ENCODE data around the gene LRRC38.

LRRC38 gene

DNA sequence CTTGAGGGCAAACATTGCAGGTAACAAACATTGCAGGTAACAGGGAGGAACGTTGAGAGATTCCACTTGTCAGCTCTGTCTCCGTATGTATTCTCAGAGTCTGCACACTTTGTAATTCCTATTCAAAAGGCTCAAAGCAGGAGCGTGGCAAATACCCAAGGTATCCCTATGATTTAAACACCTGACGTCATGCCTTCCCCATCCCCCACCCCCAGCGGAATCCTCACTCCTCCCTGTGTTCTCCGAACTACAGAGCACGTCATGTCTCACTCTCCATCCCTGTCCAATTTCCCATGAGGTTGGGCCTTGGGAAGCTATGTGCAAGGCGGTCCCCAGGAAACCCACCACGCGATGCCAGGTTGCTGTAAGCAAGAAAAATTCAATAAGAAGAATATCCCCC, 2.8 kb upstream of the LRRC38 start:
- no peak for DNase-seq

- DNase-seq = no peak
Observed at GRCh38 chr1:13514821-13515220, 1.0 kb upstream of the LRRC38 start.

- no peak for DNase-seq
Observed at GRCh38 chr1:13513063-13513894, 524 bp downstream of the LRRC38 start.

DNA sequence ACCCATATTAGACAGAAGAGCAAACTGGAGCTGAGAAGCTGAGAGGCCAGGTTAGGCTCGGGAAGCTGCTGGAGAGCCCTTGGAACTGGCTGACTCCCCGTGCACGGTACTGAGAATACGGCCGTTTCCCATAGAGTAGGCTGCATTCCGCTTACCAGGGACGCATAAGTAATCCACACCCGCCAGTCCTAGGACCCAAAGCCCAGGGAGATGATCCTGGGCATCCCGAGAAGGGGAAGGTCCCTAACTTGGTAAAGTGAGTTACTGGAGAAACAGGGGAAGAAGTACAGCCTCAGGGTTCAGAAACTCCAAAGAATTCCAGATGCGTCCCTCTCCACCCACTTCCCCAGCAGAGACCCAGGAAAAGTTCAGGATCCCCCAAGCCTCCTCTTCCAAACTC, 1.3 kb downstream of the LRRC38 start:
- no peak for DNase-seq

DNA sequence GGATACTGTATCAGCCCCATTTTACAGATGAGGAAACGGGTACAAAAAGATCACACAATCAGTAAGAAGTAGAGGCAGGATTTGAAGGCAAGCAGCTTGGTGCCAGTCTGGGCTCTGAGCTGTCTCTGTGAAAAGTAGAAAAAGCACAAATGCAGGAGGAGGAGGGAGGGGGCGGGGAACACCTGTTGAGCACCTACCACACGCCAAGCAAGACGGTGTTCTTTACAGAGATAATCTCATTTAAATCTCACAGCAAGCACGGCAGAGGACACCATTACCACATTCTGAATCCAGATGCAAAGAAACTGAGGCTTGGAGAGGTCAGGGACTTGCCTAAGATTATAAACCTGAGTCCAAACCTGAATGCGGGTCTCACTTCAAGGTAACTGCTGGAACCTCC, 3.3 kb downstream of the LRRC38 start:
- no peak for DNase-seq

GRCh38 chr1:13507075-13507474, 6.7 kb downstream of the LRRC38 start:
- DNase-seq = no peak

DNA sequence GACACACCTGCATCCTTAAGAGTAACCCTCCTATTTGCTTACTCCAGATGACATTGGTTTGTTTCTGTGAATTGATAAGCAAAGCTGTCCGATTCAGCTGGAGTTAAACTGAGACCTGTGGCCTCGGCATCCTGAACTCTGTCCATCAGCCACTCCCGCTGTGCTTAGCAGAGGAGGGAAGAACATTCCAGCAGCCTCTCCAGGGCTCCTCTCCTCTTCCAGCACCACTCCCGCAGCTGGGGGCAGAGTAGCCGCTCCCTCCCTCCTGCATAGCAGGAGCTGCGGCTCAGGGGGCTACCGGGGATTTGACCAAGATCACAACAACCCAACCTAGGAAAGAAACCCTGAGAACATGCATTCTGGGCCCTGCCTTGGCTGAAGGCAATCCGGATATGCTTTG, 8.8 kb downstream of the LRRC38 start:
- DNase-seq = no peak

DNA sequence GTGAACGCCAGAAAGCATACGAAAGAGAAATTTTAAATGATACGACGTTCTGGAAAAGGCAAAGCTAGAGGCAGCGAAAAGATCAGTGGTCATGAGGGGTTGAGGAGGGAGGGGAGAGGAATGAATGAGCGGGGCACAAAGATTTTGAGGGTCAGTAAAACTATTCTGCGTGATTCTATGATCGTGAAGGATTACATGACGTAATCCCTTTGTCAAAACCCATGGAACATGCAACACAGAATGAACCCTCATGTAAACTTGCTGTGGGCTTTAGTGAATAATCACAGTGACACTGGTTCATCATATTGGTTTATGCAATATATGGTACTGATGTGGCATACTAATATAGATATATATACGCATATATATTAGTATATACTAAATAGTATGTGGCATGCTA, 13.0 kb downstream of the LRRC38 start:
- no peak for DNase-seq

GRCh38 chr1:13499422-13499821, 14.4 kb downstream of the LRRC38 start:
- DNase-seq = no peak

DNA sequence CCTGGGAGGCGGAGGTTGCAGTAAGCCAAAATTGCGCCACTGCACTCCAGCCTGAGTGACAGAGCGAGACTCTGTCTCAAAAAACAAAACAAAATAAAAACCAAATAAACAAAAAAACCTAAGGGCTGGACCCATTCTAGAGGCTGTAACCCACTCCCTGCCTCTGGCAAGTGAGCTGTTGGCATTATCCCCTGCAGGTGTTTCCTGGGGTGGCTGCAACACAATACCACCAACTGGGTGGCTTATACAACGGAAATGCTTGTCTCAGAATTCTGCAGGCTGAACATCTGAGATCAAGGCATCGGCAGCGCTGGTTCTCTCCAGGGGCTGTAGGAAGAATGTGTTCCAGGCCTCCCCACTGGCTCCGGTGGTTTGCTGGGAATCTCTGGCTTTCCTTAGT, 15.2 kb downstream of the LRRC38 start:
- no peak for DNase-seq

GRCh38 chr1:13495186-13495585, 18.6 kb downstream of the LRRC38 start:
- no peak for DNase-seq

- DNase-seq = no peak
Observed at GRCh38 chr1:13494712-13495111, 19.1 kb downstream of the LRRC38 start.

DNA sequence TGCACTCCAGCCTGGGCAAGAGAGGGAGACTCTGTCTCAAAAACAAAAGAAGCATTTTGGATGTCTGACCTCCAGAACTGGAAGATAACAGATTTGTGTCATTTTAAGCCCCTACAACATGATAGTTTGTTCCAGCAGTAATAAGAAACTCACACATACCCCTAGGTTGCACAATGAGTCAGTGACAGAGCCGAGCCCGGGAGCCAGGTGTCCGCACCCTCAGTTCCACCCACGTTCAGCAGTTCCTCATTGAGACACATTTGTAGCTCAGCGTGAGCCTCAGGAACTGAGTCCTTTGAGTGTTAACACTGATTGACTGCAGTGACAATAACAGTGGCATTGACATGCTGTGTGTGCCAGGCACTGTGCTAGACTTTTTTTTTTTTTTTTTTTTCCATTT, 19.8 kb downstream of the LRRC38 start:
- no peak for DNase-seq

GRCh38 chr1:13492711-13493110, 21.1 kb downstream of the LRRC38 start:
- no peak for DNase-seq

GRCh38 chr1:13487957-13488356, 25.8 kb downstream of the LRRC38 start:
- DNase-seq = no peak

DNA sequence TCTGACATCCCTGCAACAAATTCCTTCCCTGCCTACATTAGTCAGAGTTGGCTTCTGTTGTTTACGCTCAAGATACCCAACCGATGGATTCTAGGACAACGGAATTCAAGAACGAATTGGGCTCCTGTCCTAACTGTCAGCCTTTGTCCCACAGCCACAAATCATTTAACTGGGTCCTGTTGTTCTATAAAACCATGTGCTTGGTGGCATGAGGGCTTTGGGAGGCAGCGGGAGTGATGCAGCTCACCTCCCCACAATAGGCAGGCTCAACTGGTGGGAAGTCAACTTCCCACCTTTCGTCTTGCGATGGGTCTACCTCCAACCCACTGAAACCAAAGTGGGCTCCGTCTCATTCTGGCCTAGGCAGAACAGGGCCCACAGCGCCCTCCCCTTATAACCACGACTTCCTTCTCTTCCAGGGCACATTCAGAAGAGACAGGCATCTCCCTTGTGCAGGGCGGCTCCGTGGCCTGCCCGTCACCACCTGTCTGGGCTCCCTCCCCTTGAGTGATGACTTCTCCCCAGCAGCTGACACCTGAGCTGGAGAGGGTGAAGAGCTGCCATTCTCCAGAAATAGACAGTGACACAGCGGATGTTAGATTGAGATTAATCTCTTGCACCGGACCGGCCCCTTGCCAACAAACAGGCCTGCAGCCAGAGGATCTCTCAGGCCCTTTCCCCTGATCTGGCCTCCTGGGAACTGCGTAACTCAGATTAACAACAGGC, 26.5 kb downstream of the LRRC38 start:
- DNase-seq = no peak

GRCh38 chr1:13483946-13484345, 29.9 kb downstream of the LRRC38 start:
- DNase-seq = no peak

- DNase-seq = no peak
Observed at GRCh38 chr1:13482600-13482999, 31.2 kb downstream of the LRRC38 start.

DNA sequence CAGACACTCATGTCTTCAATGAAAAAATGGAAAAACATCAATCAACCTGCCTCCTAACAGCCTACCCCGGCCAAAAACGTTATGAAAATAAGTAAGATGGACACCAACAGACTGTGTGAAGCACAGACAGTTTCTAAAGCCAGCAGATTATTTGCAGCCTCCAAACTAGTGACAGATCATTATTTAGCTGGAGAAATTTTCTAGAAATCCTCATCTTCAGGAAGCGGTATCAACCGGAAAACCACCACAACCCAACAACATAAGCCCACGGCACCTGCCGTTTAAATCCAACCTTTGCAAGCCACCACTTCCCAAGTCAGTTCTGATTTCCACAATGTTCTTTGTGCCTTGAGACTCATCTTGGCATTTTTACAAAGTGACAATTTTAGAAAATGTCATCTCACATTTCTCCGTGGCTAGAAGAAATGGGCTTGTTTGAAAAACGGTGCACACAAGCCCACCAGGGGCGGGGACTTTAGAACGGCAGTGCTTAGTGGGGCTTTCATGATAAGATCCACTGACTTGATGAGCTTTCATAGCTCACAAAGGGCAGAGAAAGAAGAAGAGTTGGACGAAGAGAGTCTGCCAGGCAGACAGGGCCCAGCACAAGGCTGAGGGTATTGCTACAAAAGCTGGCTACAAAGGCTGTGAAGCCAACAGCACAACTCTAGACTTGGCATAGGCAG, 34.5 kb downstream of the LRRC38 start:
- no peak for DNase-seq

- DNase-seq = no peak
Observed at GRCh38 chr1:13478692-13479091, 35.1 kb downstream of the LRRC38 start.

DNA sequence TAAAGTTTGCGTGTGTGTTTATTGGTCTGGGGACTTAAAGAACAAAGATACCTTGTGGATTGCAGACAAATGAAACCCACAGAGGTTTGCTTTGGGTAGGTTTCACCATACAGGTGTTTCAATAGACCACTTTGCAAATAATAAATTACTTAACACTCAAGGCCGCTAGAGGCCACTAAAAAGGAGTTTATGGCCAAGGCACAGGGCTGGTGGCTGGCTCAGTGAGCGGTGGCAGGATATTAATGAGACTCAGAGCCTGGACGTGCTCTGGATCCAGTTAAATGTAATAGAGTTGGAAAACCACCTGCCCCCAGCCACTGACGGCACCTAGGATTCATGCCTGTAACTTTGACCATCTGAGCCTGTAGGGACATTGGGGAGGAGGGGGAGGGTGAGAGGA, 44.5 kb downstream of the LRRC38 start:
- no peak for DNase-seq

GRCh38 chr1:13465515-13465914, 48.3 kb downstream of the LRRC38 start:
- DNase-seq = no peak

- no peak for DNase-seq
Observed at GRCh38 chr1:13462682-13463081, 51.1 kb downstream of the LRRC38 start.

GRCh38 chr1:13461977-13462376, 51.8 kb downstream of the LRRC38 start:
- DNase-seq = no peak
